ENCODE measurements around the gene AJAP1. TPM values are rescaled to one million over a fixed set of nuclear protein-coding genes. Genes with fewer than 3 reads are reported as not detected.

The AJAP1 gene
- total RNA-seq, 2 experiments from 2014 or later: not detected

DNA sequence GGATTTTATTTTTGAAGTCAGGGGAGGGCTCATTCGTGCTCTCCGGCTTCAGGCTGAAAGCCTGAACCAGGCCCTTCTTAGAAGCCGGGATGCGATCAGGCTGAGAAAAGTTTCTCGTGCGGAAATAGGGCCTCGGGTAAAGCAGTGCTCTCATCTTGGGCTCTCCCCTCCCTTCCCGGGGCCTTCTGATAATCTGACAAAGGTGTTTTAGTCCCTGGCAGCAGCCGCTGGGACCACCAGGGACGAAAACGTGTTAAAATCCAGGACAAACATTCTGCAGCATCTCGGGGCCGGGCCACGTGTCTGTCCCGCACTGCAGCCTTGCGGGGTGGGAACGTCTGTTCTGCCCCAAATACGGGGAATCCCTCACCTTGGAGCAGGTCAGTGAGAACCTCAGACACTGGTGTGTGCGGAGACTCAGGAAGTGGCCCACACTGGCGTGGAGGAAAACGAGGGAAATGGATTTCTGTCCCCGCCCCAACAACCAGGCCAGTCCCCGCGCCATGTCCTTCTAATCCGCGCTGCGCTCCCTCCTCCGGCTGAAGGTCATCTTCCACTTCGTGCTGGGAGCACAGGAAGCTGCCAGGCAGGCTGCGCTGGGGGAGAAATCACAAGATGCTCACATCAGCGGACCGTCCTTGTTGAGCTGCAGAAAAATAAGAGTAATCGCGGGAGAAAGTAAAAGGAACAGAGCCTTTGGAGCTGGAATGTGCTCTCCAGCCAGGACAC is 16.6 kb upstream of the AJAP1 start:
- Histone ChIP-seq H4K20me1 (ENCODE audit: insufficient read depth, low read length) (no peaks in the 10 kb centered on the region), H3K4me1 (ENCODE audit: insufficient read depth, low read length, poor library complexity, severe bottlenecking) (peaks cover 5% of the 10 kb centered on the region), H3K4me2 (ENCODE audit: low read length) (no peak overlapping the region), H2AFZ (ENCODE audit: low read length) (no peak overlapping the region), H3K27ac (ENCODE audit: low read depth, low read length, poor library complexity, severe bottlenecking) (no peak overlapping the region), H3K79me2 (ENCODE audit: insufficient read depth, low read depth, low read length) (no peaks in the 10 kb centered on the region), H3K4me3 (ENCODE audit: low read depth, low read length, poor library complexity, severe bottlenecking) (no peak overlapping the region), H3K9me2 (ENCODE audit: insufficient read depth, low read length) (no peaks in the 10 kb centered on the region), H3K36me3 (ENCODE audit: insufficient read depth, low read length) (no peaks in the 10 kb centered on the region), H3K9me3 (ENCODE audit: low read length) (no peaks in the 10 kb centered on the region)
- TF ChIP-seq, protein P1, sequence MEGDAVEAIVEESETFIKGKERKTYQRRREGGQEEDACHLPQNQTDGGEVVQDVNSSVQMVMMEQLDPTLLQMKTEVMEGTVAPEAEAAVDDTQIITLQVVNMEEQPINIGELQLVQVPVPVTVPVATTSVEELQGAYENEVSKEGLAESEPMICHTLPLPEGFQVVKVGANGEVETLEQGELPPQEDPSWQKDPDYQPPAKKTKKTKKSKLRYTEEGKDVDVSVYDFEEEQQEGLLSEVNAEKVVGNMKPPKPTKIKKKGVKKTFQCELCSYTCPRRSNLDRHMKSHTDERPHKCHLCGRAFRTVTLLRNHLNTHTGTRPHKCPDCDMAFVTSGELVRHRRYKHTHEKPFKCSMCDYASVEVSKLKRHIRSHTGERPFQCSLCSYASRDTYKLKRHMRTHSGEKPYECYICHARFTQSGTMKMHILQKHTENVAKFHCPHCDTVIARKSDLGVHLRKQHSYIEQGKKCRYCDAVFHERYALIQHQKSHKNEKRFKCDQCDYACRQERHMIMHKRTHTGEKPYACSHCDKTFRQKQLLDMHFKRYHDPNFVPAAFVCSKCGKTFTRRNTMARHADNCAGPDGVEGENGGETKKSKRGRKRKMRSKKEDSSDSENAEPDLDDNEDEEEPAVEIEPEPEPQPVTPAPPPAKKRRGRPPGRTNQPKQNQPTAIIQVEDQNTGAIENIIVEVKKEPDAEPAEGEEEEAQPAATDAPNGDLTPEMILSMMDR (conservative IDR thresholded peaks at IDR 0.05; ENCODE audit: low read length): no peak
- TF ChIP-seq EZH2phosphoT487 (IDR thresholded peaks at IDR 0.05; ENCODE audit: borderline replicate concordance, low read depth, low read length): no peak
- ChIA-PET POLR2A (interaction anchor here (0.6 kb wide), 1 partner anchor 9 kb away, joined by 4 read pairs; no protein-coding TSS in a partner anchor), CTCF (ENCODE audit: unreplicated experiment) (no interaction called here)
- intact Hi-C loops (cut with micrococcal nuclease; ENCODE audit: unreplicated experiment): no loop called here
- no peak for DNase-seq (ENCODE audit: low spot score)
- BruUV-seq (replicated peaks): no TSS peak

DNA sequence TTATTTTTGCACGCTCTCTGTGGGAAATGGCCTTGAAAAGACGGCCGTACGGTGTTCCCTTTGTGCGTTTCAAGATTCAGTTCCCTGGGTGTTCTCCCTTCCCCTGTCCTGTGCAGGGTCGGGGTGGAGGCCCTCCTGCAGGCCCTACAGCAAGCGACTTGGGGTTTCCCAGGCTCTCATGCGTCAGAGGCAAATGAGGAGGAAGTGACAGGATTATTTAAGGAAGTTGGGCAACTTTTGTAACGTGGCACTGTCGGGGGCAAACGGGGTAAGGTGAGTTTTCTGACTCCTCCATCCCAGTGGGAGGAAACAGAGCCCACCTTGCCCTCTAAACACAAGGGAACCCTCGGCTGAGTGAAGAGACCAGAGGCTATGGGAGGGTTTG is 16.1 kb upstream of the AJAP1 start:
- TF ChIP-seq, protein P1 (conservative IDR thresholded peaks at IDR 0.05; ENCODE audit: low read length): no peak
- Histone ChIP-seq H3K9me2 (ENCODE audit: insufficient read depth, low read length) (no peaks in the 10 kb centered on the region), H3K9me3 (ENCODE audit: low read length) (no peaks in the 10 kb centered on the region), H4K20me1 (ENCODE audit: insufficient read depth, low read length) (no peaks in the 10 kb centered on the region), H3K4me1 (ENCODE audit: insufficient read depth, low read length, poor library complexity, severe bottlenecking) (peaks cover 5% of the 10 kb centered on the region), H3K79me2 (ENCODE audit: insufficient read depth, low read depth, low read length) (no peaks in the 10 kb centered on the region), H3K4me2 (ENCODE audit: low read length) (peak overlapping the region; percentile 13; the same call in 1 of the 2 replicates), H3K4me3 (ENCODE audit: low read depth, low read length, poor library complexity, severe bottlenecking) (no peak overlapping the region), H3K27ac (ENCODE audit: low read depth, low read length, poor library complexity, severe bottlenecking) (no peak overlapping the region), H2AFZ (ENCODE audit: low read length) (0 out of 2 replicates have a peak overlapping the region, but pooled peaks have one; percentile 22), H3K36me3 (ENCODE audit: insufficient read depth, low read length) (no peaks in the 10 kb centered on the region)
- BruUV-seq (replicated peaks): no TSS peak
- intact Hi-C loops (cut with micrococcal nuclease; ENCODE audit: unreplicated experiment): no loop called here
- POLR2A ChIA-PET: no interaction called here
- CTCF ChIA-PET (ENCODE audit: unreplicated experiment): no interaction called here
- no peak for DNase-seq (ENCODE audit: low spot score)

DNA sequence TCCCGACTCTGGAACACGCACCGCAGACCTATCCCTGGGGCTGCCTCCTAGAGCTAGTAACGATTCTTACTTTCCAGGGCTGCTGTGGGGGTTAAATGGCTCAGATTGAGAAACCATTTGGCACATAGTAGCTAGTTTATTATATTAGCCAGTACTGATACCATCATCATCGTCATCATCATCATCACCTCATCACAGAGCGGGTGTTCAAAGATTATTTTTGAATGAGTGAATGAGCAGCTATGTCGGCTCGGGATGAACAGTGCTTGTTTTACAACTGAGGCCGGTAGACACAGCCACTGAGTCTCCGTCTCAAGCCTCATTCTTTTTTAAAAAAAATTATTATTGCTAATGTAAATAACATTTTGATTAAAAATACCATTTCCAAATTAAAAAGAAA is 13.5 kb upstream of the AJAP1 start:
- Histone ChIP-seq H4K20me1 (ENCODE audit: insufficient read depth, low read length) (no peaks in the 10 kb centered on the region), H3K4me3 (ENCODE audit: low read depth, low read length, poor library complexity, severe bottlenecking) (no peak overlapping the region), H3K27ac (ENCODE audit: low read depth, low read length, poor library complexity, severe bottlenecking) (no peak overlapping the region), H3K9me3 (ENCODE audit: low read length) (no peaks in the 10 kb centered on the region), H3K79me2 (ENCODE audit: insufficient read depth, low read depth, low read length) (no peaks in the 10 kb centered on the region), H3K4me1 (ENCODE audit: insufficient read depth, low read length, poor library complexity, severe bottlenecking) (peaks cover 5% of the 10 kb centered on the region), H3K4me2 (ENCODE audit: low read length) (no peak overlapping the region), H2AFZ (ENCODE audit: low read length) (no peak overlapping the region), H3K36me3 (ENCODE audit: insufficient read depth, low read length) (no peaks in the 10 kb centered on the region), H3K9me2 (ENCODE audit: insufficient read depth, low read length) (no peaks in the 10 kb centered on the region)
- ChIA-PET CTCF (ENCODE audit: unreplicated experiment) (no interaction called here), POLR2A (no interaction called here)
- no peak for DNase-seq (ENCODE audit: low spot score)
- no TSS peak for BruUV-seq (replicated peaks)
- intact Hi-C loops (cut with micrococcal nuclease; ENCODE audit: unreplicated experiment): no loop called here
- TF ChIP-seq EZH2phosphoT487 (IDR thresholded peaks at IDR 0.05; ENCODE audit: borderline replicate concordance, low read depth, low read length): no peak
- TF ChIP-seq, protein P1 (conservative IDR thresholded peaks at IDR 0.05; ENCODE audit: low read length): no peak
